CD4-positive, alpha-beta T cell (primary cell): ENCODE measurements around the gene DDA1. TPM values are rescaled to one million over a fixed set of nuclear protein-coding genes. Genes with fewer than 3 reads are reported as not detected.
A peak's percentile ranks its signal among the peaks of the same experiment; 100 is the strongest.

Experiments
- ATAC-seq: fragments of 200-7000 bp; cut with Tn5 transposase; one replicate; pipeline ENCODE4 v1.10.0; 2022; ENCODE audit warnings: mild to moderate bottlenecking; ENCODE audit not compliant: poor library complexity
- CTCF ChIA-PET: fragments of 350-600 bp; sonication (Branson Sonifier 250); formaldehyde crosslinking; loops from one replicate; lab custom pipeline; 2021; ENCODE audit warnings: antibody characterized with exemption, inconsistent platforms; lab: Charles Lee
- POLR2A ChIA-PET: fragments of 350-600 bp; sonication (Branson Sonifier 250); formaldehyde crosslinking; loops from one replicate; lab custom pipeline; 2021; ENCODE audit warnings: antibody characterized with exemption, inconsistent platforms; lab: Charles Lee
- DNase-seq, 14 experiments: peaks; one replicate each; pipeline ENCODE4 v3.0.0-alpha.2; 2013 to 2020; ENCODE audit warnings: mixed read lengths in 2 of 14
- H3K27ac ChIP-seq, 2 donors: one replicate each; pipeline versions ENCODE4 v1.5.1 to v1.7.0; 2013; ENCODE audit warnings: low read length in 2 of 2, low read depth in 1 of 2, mild to moderate bottlenecking in 1 of 2
- H3K27me3 ChIP-seq, 2 experiments: 1 replicate in 1 of 2; 2 replicates in 1 of 2; pipeline versions ENCODE4 v1.6.1 to v1.7.0; 2013; ENCODE audit warnings: low read length in 2 of 2, control low read depth in 1 of 2, mild to moderate bottlenecking in 1 of 2, moderate library complexity in 1 of 2; ENCODE audit not compliant: insufficient read depth in 2 of 2, control insufficient read depth in 1 of 2
- H3K36me3 ChIP-seq: one replicate; pipeline ENCODE4 v1.6.1; 2013; ENCODE audit warnings: low read length, control low read depth; ENCODE audit not compliant: insufficient read depth
- H3K4me1 ChIP-seq: one replicate; pipeline ENCODE4 v1.6.1; 2013; ENCODE audit warnings: low read length, control low read depth; ENCODE audit not compliant: insufficient read depth
- H3K4me3 ChIP-seq: one replicate; pipeline ENCODE4 v1.5.1; 2013; ENCODE audit warnings: mild to moderate bottlenecking, low read length, moderate library complexity
- H3K9me3 ChIP-seq, 2 experiments: 1 replicate in 1 of 2; 2 replicates in 1 of 2; pipeline versions ENCODE4 v1.6.1 to v1.7.0; 2013; ENCODE audit warnings: low read length in 2 of 2, mild to moderate bottlenecking in 2 of 2, control low read depth in 1 of 2, moderate library complexity in 1 of 2; ENCODE audit not compliant: control insufficient read depth in 1 of 2, insufficient read depth in 1 of 2
- H3K27ac Mint-ChIP-seq: one replicate; pipeline ENCODE4 v1.8.0; 2020; ENCODE audit warnings: mixed read lengths
- H3K27me3 Mint-ChIP-seq: one replicate; pipeline ENCODE4 v1.8.0; 2021; ENCODE audit warnings: mixed read lengths
- H3K36me3 Mint-ChIP-seq: one replicate; pipeline ENCODE4 v1.8.0; 2021; ENCODE audit warnings: low read depth, mixed read lengths
- H3K4me1 Mint-ChIP-seq: one replicate; pipeline ENCODE4 v1.8.0; 2021; ENCODE audit warnings: low read depth, mixed read lengths
- H3K4me3 Mint-ChIP-seq: one replicate; pipeline ENCODE4 v1.8.0; 2020; ENCODE audit warnings: mild to moderate bottlenecking, mixed read lengths
- H3K9me3 Mint-ChIP-seq: one replicate; pipeline ENCODE4 v1.8.0; 2020; ENCODE audit warnings: mixed read lengths
- intact Hi-C, 2 experiments: fragments of 100-400 bp; cut with DNase I in 1 of 2; cut with micrococcal nuclease in 1 of 2; formaldehyde crosslinking; loops; one replicate each; pipeline versions ENCODE4 v1.15.1 to v1.9.0; 2023 to 2025; cut with DNase I, micrococcal nuclease
- total RNA-seq, 174 experiments: library from RNA in 2 of 174; stranded (reverse) in 2 of 174; gene quantifications; one replicate each; pipeline ENCODE4 v1.2.3 and lab custom pipeline; 2021 to 2026
- TF ChIP-seq, protein P1 (sequence below): fragments of 200-600 bp; IDR thresholded peaks from one replicate; pipeline ENCODE4 v1.8.0; 2022; ENCODE audit warnings: antibody characterized with exemption, mild to moderate bottlenecking

Gene DDA1
- total RNA-seq, 2 experiments from 2014 or later: 41.4 to 43.4 TPM

DNA sequence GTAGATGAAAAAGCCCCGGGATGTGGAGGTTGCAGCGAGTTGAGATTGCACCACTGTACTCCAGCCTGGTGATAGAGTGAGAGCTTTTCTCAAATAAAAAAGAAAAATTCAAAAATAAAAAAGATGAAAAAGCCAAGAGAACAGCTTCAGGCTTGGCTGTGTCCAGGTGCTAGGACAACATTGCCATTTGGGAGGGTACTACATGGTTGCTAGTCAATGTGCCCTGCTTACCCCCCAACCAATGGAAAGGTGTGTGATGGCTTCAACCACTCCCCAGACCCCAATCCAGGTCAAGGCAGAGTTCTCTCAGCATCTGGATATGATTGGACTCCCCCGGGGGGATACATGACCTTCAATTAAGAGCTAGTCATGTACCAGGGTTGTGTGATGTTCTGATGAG, 29.9 kb upstream of the DDA1 start:
- Histone ChIP-seq H3K9me3 (no peaks in the 10 kb centered on the region), H3K4me3 (no peak overlapping the region), H3K36me3 (peaks cover 37% of the 10 kb centered on the region), H3K27me3 (peaks cover 0 to 5% of the 10 kb centered on the region in 2 experiments), H3K27ac (no peak overlapping the region), H3K4me1 (peaks cover 20% of the 10 kb centered on the region)
- Mint-ChIP-seq H3K4me1 (peaks cover 10% of the 10 kb centered on the region), H3K4me3 (no peak overlapping the region), H3K36me3 (peaks cover 28% of the 10 kb centered on the region), H3K27me3 (peaks cover 11% of the 10 kb centered on the region), H3K9me3 (no peaks in the 10 kb centered on the region), H3K27ac (no peak overlapping the region)
- POLR2A ChIA-PET: interaction anchor here (1.5 kb wide), 1 partner anchor 95 kb away, joined by 3 read pairs; no protein-coding TSS in a partner anchor
- intact Hi-C loops: no loop called here
- ATAC-seq (no peak), DNase-seq (no peak)
- CTCF ChIA-PET: no interaction called here
- TF ChIP-seq, protein P1, sequence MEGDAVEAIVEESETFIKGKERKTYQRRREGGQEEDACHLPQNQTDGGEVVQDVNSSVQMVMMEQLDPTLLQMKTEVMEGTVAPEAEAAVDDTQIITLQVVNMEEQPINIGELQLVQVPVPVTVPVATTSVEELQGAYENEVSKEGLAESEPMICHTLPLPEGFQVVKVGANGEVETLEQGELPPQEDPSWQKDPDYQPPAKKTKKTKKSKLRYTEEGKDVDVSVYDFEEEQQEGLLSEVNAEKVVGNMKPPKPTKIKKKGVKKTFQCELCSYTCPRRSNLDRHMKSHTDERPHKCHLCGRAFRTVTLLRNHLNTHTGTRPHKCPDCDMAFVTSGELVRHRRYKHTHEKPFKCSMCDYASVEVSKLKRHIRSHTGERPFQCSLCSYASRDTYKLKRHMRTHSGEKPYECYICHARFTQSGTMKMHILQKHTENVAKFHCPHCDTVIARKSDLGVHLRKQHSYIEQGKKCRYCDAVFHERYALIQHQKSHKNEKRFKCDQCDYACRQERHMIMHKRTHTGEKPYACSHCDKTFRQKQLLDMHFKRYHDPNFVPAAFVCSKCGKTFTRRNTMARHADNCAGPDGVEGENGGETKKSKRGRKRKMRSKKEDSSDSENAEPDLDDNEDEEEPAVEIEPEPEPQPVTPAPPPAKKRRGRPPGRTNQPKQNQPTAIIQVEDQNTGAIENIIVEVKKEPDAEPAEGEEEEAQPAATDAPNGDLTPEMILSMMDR: no peak

DNA sequence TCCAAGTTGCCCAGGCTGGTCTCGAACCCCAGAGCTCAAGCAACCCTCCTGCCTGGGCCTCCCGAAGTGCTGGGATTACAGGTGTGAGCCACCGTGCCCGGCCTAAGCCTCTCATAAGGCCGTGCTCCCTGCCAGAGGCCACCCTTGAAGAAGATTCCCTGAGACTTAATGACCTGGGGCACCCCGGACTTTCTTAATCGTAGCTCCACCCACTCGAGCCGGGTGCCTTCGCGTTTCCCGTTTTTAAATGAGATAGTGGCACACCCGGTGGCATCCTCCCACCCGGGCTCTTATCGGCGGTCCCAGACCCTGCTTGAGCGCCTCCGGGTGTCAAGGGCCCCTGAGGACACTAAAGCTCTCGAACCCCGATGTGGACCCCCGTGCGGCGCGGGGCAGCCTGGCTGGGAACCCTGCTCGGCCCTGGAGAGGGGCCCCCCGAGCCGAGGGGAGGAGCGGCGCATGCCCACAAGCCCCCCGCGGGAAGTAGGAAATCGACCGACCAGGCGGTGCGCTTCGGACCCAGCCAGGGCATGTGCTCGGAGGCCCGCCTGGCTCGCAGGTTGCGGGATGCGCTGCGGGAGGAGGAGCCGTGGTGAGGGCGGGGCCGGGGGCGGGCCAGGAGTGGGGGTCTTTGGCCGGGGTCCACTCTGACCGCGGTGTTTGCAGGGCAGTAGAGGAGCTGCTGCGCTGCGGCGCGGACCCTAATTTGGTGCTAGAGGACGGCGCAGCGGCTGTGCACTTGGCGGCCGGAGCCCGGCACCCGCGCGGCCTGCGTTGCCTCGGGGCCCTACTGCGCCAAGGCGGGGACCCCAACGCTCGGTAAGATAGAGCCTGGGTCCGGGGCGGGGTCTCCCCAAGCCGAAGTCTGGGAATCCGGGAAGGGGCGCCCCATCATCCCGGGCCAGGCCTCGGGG, 27.7 kb upstream of the DDA1 start, which contains the start of gene ANKLE1:
Gene ANKLE1, plus strand, starts transcription at position 511 of the 914 bp plus-strand sequence. Its CDS starts 20 bp downstream, at position 531.
- peaks cover 17% of the 10 kb centered on the region for H3K36me3 ChIP-seq
- POLR2A ChIA-PET: interaction anchor here (0.8 to 1.7 kb wide), 4 partner anchors 15 to 66 kb away, joined by 3 to 4 read pairs (median 4); partner anchors contain the start of genes BABAM1 and USE1
- H3K9me3 Mint-ChIP-seq: no peaks in the 10 kb centered on the region
- peaks cover 11% of the 10 kb centered on the region for H3K27me3 Mint-ChIP-seq
- H3K27me3 ChIP-seq: peaks cover 0 to 5% of the 10 kb centered on the region in 2 experiments
- H3K4me3 Mint-ChIP-seq: peak within 1 kb of the TSS; percentile 63
- H3K27ac ChIP-seq: no peak within 1 kb of the TSS
- peak in 7 of 14 experiments; percentile 19 to 62 (median 45) for DNase-seq
- intact Hi-C loops: loop anchor here (1.0 to 2.0 kb wide), 5 partner anchors 21 to 510 kb away; no protein-coding TSS in a partner anchor
- peaks cover 10% of the 10 kb centered on the region for H3K4me1 Mint-ChIP-seq
- TF ChIP-seq, protein P1: no peak
- H3K9me3 ChIP-seq: no peaks in the 10 kb centered on the region
- H3K4me1 ChIP-seq: peaks cover 20% of the 10 kb centered on the region
- CTCF ChIA-PET: interaction anchor here (0.7 to 3.5 kb wide), 7 partner anchors 11 to 944 kb away, joined by 3 to 21 read pairs (median 4); partner anchors contain the start of gene MRPL34
- peak within 1 kb of the TSS; percentile 51 for H3K4me3 ChIP-seq
- no peak for ATAC-seq
- H3K27ac Mint-ChIP-seq: no peak within 1 kb of the TSS
- peaks cover 11% of the 10 kb centered on the region for H3K36me3 Mint-ChIP-seq

DNA sequence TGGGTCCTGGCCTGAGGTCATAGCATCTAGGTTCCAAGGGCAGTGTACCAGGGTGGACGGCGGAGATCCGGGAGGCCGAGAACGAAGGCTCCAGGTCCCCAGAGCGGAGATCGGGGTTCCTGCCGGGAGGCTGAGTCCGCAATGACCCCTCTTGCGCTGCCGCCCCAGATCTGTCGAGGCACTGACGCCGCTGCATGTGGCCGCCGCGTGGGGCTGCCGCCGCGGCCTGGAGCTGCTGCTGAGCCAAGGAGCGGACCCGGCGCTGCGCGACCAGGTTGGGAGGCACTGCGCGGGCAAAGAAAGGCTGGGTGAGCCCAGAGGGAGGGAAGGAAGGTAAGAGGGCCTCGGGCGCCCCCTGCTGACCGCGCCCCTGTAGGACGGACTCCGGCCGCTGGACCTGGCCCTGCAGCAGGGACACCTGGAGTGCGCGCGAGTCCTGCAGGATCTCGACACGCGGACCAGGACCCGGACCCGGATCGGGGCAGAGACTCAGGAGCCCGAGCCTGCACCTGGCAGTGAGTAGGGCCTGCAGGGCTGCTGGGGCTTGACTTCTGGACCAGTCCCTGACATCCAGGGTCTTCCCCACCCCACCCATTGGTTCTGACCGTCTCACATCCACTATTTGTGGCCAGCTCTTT, 26.8 kb upstream of the DDA1 start:
- Histone ChIP-seq H3K4me3 (peak overlapping the region; percentile 51), H3K36me3 (peaks cover 8% of the 10 kb centered on the region), H3K4me1 (peaks cover 20% of the 10 kb centered on the region), H3K27ac (no peak overlapping the region), H3K9me3 (no peaks in the 10 kb centered on the region), H3K27me3 (peaks cover 0 to 5% of the 10 kb centered on the region in 2 experiments)
- Mint-ChIP-seq H3K4me1 (peaks cover 10% of the 10 kb centered on the region), H3K27ac (no peak overlapping the region), H3K27me3 (peaks cover 11% of the 10 kb centered on the region), H3K9me3 (no peaks in the 10 kb centered on the region), H3K4me3 (peak overlapping the region; percentile 63), H3K36me3 (peaks cover 2% of the 10 kb centered on the region)
- POLR2A ChIA-PET: interaction anchor here (1.6 kb wide), 1 partner anchor 16 kb away, joined by 4 read pairs; the partner anchor contains the start of gene BABAM1
- ATAC-seq (peak; percentile 96), DNase-seq (peak; percentile 58 to 89 (median 74))
- intact Hi-C loops: loop anchor here (1.0 to 2.0 kb wide), 6 partner anchors 22 to 511 kb away; no protein-coding TSS in a partner anchor
- TF ChIP-seq, protein P1: peak; percentile 97
- CTCF ChIA-PET: interaction anchor here (0.7 to 3.5 kb wide), 6 partner anchors 10 to 98 kb away, joined by 3 to 21 read pairs (median 6); partner anchors contain the start of genes BABAM1 and MRPL34
